Hepatocyte (in vitro differentiated cells): ENCODE measurements around the gene ATP9A. TPM values are rescaled to one million over a fixed set of nuclear protein-coding genes. Genes with fewer than 3 reads are reported as not detected.

ENCODE experiments used
- DNase-seq: peaks from one replicate; pipeline ENCODE4 v3.0.0-alpha.2; 2016; ENCODE audit warnings: low spot score
- H2AFZ ChIP-seq: fragments of 200-600 bp; sonication (generic); 2 replicates; pipeline ENCODE4 v1.6.0; 2016; ENCODE audit warnings: antibody characterized with exemption, mild to moderate bottlenecking
- H3K27ac ChIP-seq: fragments of 200-600 bp; sonication (generic); 2 replicates; pipeline ENCODE4 v1.5.1; 2016; ENCODE audit warnings: mild to moderate bottlenecking
- H3K27me3 ChIP-seq: fragments of 200-600 bp; sonication (generic); 2 replicates; pipeline ENCODE4 v1.6.1; 2016
- H3K36me3 ChIP-seq: fragments of 200-600 bp; sonication (generic); replicated peaks from 2 replicates; pipeline ENCODE4 v1.5.1; 2016; ENCODE audit warnings: low read depth; ENCODE audit not compliant: insufficient read depth
- H3K4me1 ChIP-seq: fragments of 200-600 bp; sonication (generic); 2 replicates; pipeline ENCODE4 v1.5.1; 2016; ENCODE audit warnings: mild to moderate bottlenecking, moderate library complexity; ENCODE audit not compliant: insufficient read depth
- H3K4me2 ChIP-seq: fragments of 200-600 bp; sonication (generic); 2 replicates; pipeline ENCODE4 v1.6.0; 2016
- H3K4me3 ChIP-seq: fragments of 200-600 bp; sonication (generic); 2 replicates; pipeline ENCODE4 v1.5.1; 2016; ENCODE audit warnings: mild to moderate bottlenecking
- H3K79me2 ChIP-seq: fragments of 200-600 bp; sonication (generic); 2 replicates; pipeline ENCODE4 v1.6.0; 2017; ENCODE audit warnings: mild to moderate bottlenecking
- H3K9me2 ChIP-seq: fragments of 200-600 bp; sonication (generic); replicated peaks from 2 replicates; pipeline ENCODE4 v1.6.0; 2017; ENCODE audit warnings: mild to moderate bottlenecking; ENCODE audit not compliant: insufficient read depth
- H3K9me3 ChIP-seq: fragments of 200-600 bp; sonication (generic); 2 replicates; pipeline ENCODE4 v1.5.1; 2016; ENCODE audit warnings: low read depth, mild to moderate bottlenecking
- H4K20me1 ChIP-seq: fragments of 200-600 bp; sonication (generic); 2 replicates; pipeline ENCODE4 v1.6.0; 2016; ENCODE audit warnings: mild to moderate bottlenecking; ENCODE audit not compliant: insufficient read depth, poor library complexity, severe bottlenecking
- EZH2 ChIP-seq: fragments of 200-600 bp; sonication (generic); IDR thresholded peaks from 2 replicates; pipeline ENCODE4 v1.6.1; 2016; ENCODE audit warnings: antibody characterized with exemption, mild to moderate bottlenecking, borderline replicate concordance
- EZH2phosphoT487 ChIP-seq: fragments of 200-600 bp; sonication (generic); IDR thresholded peaks from one replicate; pipeline ENCODE4 v1.6.1; 2018; ENCODE audit warnings: antibody characterized with exemption, mild to moderate bottlenecking, low read depth, moderate library complexity; ENCODE audit not compliant: unreplicated experiment, severe bottlenecking
- WGBS: methylation state at CpG from one replicate; pipeline ENCODE4 v1.1.6; 2016; ENCODE audit warnings: low lambda C conversion rate; ENCODE audit errors: missing lambda C conversion rate; 5-methylcytosine and 5-hydroxymethylcytosine counted together
- polyA plus RNA-seq: library from polyadenylated mRNA; unstranded; fragments of >200 nt; fragmentation: Nextera tagmentation; extraction: Ambion mirVana; gene quantifications from 2 replicates; pipeline ENCODE4 v1.2.1, GENCODE V29; 2016
- total RNA-seq: library from RNA; depleted of rRNA; stranded (reverse); fragments of >200 nt; gene quantifications from 2 replicates; pipeline ENCODE4 v1.2.3, GENCODE V29; 2014
- TF ChIP-seq, protein P1 (sequence below): fragments of 200-600 bp; sonication (generic); IDR thresholded peaks from 2 replicates; pipeline ENCODE4 v1.5.1; 2016; ENCODE audit warnings: antibody characterized with exemption, mild to moderate bottlenecking; ENCODE audit not compliant: poor library complexity

The ATP9A gene
- total and polyA plus RNA-seq, 2 experiments from 2014 or later, result 12.1 to 28.1 TPM

GRCh38 chr20:51610111-51610510 is 158.1 kb downstream of the ATP9A start:
- peaks cover 3% of the 10 kb centered on the region for H3K36me3 ChIP-seq
- WGBS, result 93% methylated on average over 8 of the region's 8 CpGs

GRCh38 chr20:51609251-51609650 is 158.9 kb downstream of the ATP9A start:
- H4K20me1 ChIP-seq, result no peaks in the 10 kb centered on the region
- no peak overlapping the region for H3K27ac ChIP-seq
- WGBS, result 96% methylated on average over 9 of the region's 9 CpGs

More at GRCh38 chr20:51610111-51610510, 158.1 kb downstream of the ATP9A start:
- H3K9me2 ChIP-seq, result no peaks in the 10 kb centered on the region
- H4K20me1 ChIP-seq, result no peaks in the 10 kb centered on the region
- no peak overlapping the region for H3K4me2 ChIP-seq
- no peak overlapping the region for H2AFZ ChIP-seq
- H3K9me3 ChIP-seq, result no peaks in the 10 kb centered on the region
- H3K4me1 ChIP-seq, result no peaks in the 10 kb centered on the region
- H3K27me3 ChIP-seq, result no peaks in the 10 kb centered on the region
- H3K27ac ChIP-seq, result no peak overlapping the region
- no peak for DNase-seq
- H3K4me3 ChIP-seq, result no peak overlapping the region
- no peaks in the 10 kb centered on the region for H3K79me2 ChIP-seq
- TF ChIP-seq EZH2phosphoT487, result no peak
- TF ChIP-seq, protein P1, sequence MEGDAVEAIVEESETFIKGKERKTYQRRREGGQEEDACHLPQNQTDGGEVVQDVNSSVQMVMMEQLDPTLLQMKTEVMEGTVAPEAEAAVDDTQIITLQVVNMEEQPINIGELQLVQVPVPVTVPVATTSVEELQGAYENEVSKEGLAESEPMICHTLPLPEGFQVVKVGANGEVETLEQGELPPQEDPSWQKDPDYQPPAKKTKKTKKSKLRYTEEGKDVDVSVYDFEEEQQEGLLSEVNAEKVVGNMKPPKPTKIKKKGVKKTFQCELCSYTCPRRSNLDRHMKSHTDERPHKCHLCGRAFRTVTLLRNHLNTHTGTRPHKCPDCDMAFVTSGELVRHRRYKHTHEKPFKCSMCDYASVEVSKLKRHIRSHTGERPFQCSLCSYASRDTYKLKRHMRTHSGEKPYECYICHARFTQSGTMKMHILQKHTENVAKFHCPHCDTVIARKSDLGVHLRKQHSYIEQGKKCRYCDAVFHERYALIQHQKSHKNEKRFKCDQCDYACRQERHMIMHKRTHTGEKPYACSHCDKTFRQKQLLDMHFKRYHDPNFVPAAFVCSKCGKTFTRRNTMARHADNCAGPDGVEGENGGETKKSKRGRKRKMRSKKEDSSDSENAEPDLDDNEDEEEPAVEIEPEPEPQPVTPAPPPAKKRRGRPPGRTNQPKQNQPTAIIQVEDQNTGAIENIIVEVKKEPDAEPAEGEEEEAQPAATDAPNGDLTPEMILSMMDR, result no peak
- no peak for TF ChIP-seq EZH2

GRCh38 chr20:51608061-51608460 is 160.1 kb downstream of the ATP9A start:
- Histone ChIP-seq H3K4me1 (no peaks in the 10 kb centered on the region), H3K27ac (no peak overlapping the region), H3K27me3 (no peaks in the 10 kb centered on the region), H4K20me1 (no peaks in the 10 kb centered on the region), H3K4me3 (no peak overlapping the region), H3K9me3 (no peaks in the 10 kb centered on the region), H3K4me2 (no peak overlapping the region), H2AFZ (no peak overlapping the region), H3K9me2 (no peaks in the 10 kb centered on the region), H3K36me3 (peaks cover 3% of the 10 kb centered on the region), H3K79me2 (no peaks in the 10 kb centered on the region)
- TF ChIP-seq, protein P1, result no peak
- no peak for TF ChIP-seq EZH2phosphoT487
- no peak for DNase-seq
- 94% methylated on average over 5 of the region's 5 CpGs for WGBS

More at GRCh38 chr20:51609251-51609650, 158.9 kb downstream of the ATP9A start:
- TF ChIP-seq, protein P1, result no peak
- TF ChIP-seq EZH2 (no peak), EZH2phosphoT487 (no peak)
- no peaks in the 10 kb centered on the region for H3K9me2 ChIP-seq
- H3K9me3 ChIP-seq, result no peaks in the 10 kb centered on the region
- no peaks in the 10 kb centered on the region for H3K4me1 ChIP-seq
- H3K79me2 ChIP-seq, result no peaks in the 10 kb centered on the region
- H2AFZ ChIP-seq, result no peak overlapping the region
- no peak overlapping the region for H3K4me2 ChIP-seq
- no peaks in the 10 kb centered on the region for H3K27me3 ChIP-seq
- H3K4me3 ChIP-seq, result no peak overlapping the region
- DNase-seq, result no peak
- peaks cover 3% of the 10 kb centered on the region for H3K36me3 ChIP-seq

- Histone ChIP-seq H3K4me3 (no peak overlapping the region), H3K4me1 (no peaks in the 10 kb centered on the region), H3K79me2 (no peaks in the 10 kb centered on the region), H3K9me2 (no peaks in the 10 kb centered on the region), H3K27me3 (no peaks in the 10 kb centered on the region), H3K36me3 (peaks cover 3% of the 10 kb centered on the region), H3K4me2 (no peak overlapping the region), H2AFZ (no peak overlapping the region), H4K20me1 (no peaks in the 10 kb centered on the region), H3K9me3 (no peaks in the 10 kb centered on the region), H3K27ac (no peak overlapping the region)
- no peak for DNase-seq
- TF ChIP-seq EZH2 (no peak), EZH2phosphoT487 (no peak)
- TF ChIP-seq, protein P1, result no peak
- WGBS, result 74% methylated on average over 2 of the region's 2 CpGs
Observed at GRCh38 chr20:51607170-51607569, 161.0 kb downstream of the ATP9A start.
